Prostate gland (tissue), 2 donors: ENCODE results near the gene CES4A.

ENCODE experiments used
- POLR2A ChIP-seq: fragments of 450-650 bp; IDR thresholded peaks from one replicate; pipeline ENCODE4 v1.6.1; 2016; ENCODE audit warnings: antibody characterized with exemption, mild to moderate bottlenecking
- POLR2AphosphoS5 ChIP-seq: sonication (generic); formaldehyde crosslinking; IDR thresholded peaks from one replicate; pipeline ENCODE4 v1.6.1; 2017; ENCODE audit warnings: antibody characterized with exemption
- TF ChIP-seq, protein P1 (sequence below), 4 experiments: fragments of 200-600 bp in 2 of 4; fragments of 450-650 bp in 2 of 4; sonication (generic) in 2 of 4; IDR thresholded peaks; 1 replicate in 3 of 4; 2 replicates in 1 of 4; pipeline ENCODE4 v1.5.1; 2016 to 2019; ENCODE audit warnings: antibody characterized with exemption in 4 of 4, mild to moderate bottlenecking in 2 of 4, moderate library complexity in 2 of 4

DNA sequence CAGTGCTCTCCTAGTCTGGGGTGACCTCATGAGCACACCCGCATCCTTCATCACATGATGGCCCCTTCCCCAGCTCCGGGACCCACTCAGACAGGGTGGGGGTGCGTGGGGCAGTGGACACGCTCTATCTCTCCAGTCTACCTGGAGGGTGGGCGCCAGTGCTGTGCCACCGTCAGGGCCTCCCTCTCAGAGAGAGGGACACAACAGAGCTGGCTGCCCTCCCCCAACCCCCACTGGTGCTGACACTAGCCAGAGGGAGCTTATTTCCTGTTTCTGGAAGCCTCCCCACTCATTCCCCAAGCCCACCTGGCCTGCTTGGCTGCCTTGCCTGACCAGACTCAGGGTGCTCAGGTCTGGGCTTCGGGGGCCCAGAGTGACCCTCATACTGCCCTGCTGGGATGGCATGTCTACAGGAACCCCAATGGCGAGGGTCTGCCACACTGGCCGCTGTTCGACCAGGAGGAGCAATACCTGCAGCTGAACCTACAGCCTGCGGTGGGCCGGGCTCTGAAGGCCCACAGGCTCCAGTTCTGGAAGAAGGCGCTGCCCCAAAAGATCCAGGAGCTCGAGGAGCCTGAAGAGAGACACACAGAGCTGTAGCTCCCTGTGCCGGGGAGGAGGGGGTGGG, 44.8 kb upstream of the CES4A start:
- TF ChIP-seq, protein P1, sequence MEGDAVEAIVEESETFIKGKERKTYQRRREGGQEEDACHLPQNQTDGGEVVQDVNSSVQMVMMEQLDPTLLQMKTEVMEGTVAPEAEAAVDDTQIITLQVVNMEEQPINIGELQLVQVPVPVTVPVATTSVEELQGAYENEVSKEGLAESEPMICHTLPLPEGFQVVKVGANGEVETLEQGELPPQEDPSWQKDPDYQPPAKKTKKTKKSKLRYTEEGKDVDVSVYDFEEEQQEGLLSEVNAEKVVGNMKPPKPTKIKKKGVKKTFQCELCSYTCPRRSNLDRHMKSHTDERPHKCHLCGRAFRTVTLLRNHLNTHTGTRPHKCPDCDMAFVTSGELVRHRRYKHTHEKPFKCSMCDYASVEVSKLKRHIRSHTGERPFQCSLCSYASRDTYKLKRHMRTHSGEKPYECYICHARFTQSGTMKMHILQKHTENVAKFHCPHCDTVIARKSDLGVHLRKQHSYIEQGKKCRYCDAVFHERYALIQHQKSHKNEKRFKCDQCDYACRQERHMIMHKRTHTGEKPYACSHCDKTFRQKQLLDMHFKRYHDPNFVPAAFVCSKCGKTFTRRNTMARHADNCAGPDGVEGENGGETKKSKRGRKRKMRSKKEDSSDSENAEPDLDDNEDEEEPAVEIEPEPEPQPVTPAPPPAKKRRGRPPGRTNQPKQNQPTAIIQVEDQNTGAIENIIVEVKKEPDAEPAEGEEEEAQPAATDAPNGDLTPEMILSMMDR (IDR thresholded peaks at IDR 0.05), result no peak
- TF ChIP-seq POLR2A (no peak), POLR2AphosphoS5 (no peak)
